Activated T-cell treated with anti-CD3 and anti-CD28 coated beads for 48 hours (primary cell): ENCODE data around the gene GPR25.
A peak's percentile ranks its signal among the peaks of the same experiment; 100 is the strongest.

Experiments
- DNase-seq: peaks from one replicate; pipeline ENCODE4 v3.0.0-alpha.2; 2020; ENCODE audit warnings: low read depth

Gene GPR25

DNA sequence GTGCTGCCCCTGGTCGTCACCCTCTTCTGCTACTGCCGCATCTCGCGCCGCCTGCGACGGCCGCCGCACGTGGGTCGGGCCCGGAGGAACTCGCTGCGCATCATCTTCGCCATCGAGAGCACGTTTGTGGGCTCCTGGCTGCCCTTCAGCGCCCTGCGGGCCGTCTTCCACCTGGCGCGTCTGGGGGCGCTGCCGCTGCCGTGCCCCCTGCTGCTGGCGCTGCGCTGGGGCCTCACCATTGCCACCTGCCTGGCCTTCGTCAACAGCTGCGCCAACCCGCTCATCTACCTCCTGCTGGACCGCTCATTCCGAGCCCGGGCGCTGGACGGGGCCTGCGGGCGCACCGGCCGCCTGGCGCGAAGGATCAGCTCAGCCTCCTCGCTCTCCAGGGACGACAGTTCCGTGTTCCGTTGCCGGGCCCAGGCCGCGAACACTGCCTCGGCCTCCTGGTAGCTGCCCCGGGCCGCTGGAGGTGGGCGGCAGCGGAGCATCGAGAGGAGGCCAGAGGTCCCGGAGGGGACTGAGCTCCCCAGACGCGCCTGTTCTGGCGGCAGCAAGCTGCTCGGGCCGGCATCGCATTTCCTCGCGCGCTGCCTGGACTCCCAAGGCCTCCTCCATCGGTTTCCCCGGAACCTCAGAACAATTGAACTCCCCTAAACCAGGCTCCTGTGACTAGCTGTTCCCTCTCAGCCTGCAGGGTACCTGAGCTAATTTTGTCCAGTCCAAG is 1.1 kb downstream of the GPR25 start:
- DNase-seq, result no peak

DNA sequence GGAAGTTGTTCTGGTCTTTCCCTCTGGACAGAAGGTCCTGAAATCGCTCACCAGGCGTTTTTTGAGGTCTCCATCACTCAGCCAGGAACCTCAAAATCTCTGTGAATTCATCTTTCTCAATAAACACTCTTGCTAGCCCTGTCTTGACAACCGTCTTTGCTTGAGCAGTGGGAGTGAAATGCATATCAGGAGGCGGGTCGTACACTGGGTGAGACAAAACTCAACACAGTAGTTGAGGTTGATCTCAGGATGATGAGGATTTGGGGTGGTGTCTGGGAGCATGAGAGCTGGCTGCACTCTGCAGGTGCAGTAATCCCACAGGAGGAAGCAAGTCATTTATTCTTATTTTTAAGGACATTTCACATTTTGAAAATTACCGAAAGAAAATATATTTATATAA is 1.9 kb downstream of the GPR25 start:
- no peak for DNase-seq

DNA sequence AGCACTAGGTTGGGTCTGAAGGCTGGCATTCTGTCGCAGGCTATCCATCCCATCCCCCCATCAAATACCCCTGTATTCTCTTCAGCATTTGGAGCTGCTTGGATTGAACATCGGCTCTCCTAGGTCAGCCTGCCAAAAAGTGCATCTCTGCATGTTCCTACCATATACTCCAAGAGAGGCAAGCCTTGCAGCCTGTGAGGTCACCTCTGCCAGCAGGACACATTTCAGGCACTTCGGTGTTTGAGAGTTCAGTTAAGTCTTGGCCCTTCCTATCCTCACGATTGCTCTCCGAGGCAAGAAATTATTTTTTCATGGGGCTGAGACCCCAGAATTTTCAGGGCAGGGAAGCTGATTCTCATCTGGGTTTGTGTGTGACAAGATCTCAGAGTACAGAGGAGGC is 2.6 kb downstream of the GPR25 start:
- no peak for DNase-seq

DNA sequence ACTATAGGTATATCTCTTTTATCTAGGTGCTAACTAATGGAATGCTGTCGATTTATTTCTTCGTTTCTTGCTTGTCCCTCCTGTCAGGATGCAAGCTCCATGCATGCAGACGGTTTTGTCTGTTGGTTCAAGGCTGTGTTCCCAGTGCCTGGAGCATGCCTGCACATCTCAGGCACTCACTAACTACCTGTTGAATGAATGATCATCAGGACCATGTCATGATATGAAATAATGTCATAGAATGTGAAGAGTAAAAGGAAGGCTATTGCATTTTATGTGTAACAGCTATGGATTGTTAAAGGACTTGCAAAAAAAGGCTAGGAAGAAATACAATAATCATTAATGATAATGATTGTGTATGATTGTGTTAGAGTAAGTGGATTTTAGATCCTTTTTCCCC is 4.2 kb downstream of the GPR25 start:
- DNase-seq, result no peak

DNA sequence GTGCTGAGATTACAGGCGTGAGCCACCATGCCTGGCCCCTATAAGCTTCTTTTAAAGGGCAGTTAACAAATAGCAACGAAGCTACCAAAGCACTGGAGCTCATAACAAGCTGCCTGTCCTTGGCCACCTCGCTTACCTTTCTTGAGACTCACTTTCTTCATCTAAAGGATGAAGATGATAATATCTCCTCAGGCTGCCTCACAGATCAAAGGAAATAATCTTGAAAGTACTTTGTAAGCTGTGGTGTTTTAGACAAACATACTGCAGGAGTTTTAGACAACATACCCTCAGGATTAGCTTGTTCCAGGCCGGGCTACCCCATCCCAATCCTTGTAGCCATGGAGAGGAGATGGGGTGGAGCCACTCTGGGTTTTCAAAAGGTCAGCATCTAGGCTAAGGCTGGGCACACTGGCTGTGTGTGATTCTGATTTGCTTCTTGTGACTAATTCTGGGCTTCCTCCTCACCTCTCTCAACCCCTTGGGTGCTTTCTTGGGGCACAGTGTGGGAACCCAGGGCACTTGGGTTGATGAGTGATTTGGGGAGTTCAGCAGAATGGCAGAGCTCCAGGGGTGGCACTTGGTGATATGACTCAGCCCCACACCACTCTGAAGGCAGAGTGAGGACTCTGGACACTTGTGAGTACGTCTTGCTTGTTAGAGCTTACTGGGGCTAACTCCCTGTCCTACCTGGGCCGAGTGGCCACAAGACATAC is 5.2 kb downstream of the GPR25 start:
- DNase-seq, result peak; percentile 57

DNA sequence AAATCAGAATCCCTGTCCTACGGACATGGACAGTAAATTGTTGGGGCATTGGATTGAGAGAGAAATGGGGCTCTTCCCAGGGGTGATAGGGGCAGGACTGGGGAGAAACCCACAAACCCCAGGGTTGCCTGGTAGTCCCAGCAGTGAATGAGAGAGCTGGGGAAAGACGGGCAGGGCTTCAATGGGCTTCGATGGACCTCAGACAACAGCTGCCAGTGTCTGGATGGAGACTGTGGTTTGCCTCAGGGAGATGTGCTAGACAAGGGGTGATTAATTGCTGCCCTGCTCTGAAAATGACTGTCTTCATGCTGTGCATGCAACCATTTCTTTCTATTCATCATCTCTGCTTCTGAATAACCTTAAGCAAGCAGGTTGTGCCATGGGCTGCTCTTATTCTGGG is 7.4 kb downstream of the GPR25 start:
- no peak for DNase-seq

DNA sequence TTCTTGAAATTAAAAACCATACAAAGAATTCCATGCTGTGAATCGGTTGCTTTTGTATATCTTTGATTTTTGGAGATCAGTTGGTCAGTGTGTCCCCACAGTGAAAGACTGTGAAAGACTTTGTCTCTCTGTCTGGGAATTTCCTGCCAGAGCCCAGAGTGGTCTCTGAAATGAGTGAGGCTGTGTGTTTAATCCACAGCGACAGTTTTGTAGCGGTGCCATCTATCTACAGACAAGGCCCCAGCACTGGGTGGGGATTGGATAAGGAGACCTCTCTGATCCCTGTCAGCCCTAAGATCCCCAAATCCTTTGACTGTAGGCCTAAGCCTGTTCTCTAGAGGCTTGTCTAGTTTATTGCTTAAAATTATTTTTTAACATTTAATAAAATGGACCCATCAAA is 10.3 kb downstream of the GPR25 start:
- DNase-seq, result no peak

DNA sequence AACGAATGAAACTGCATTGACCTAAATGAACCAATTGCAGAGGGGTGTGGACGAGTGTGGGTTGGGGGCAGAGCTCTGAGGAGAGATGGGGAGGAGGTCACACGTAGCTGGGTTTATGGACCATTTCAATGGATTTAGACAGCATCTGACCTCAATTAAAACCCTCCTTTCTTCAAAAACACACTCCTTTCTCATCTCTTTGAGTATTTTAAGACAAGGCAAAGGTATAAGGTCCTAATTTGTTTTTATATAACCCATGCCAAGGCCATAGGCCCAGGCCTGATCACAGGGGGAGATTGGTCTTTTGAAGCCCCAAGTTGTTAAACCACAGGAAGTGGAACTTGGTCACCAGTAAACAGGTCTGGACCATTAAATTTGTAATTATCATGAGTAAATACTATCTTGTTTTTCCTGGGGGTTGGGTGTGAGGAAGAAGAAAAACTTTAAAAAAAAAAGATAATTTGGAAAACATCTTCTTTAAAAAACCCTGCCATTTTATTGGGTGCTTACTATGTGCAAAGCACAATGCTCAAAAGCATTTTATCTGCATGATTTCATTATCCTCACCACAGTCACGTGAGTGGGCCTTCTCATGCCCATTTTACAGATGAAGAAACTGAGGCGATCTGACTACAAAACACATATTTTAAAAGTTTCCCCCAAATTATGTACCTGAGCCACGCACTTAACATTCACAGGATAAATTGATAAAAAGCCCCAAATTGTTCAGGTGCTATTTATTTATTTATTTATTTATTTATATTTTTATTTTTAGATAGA is 13.0 kb downstream of the GPR25 start:
- DNase-seq, result no peak

DNA sequence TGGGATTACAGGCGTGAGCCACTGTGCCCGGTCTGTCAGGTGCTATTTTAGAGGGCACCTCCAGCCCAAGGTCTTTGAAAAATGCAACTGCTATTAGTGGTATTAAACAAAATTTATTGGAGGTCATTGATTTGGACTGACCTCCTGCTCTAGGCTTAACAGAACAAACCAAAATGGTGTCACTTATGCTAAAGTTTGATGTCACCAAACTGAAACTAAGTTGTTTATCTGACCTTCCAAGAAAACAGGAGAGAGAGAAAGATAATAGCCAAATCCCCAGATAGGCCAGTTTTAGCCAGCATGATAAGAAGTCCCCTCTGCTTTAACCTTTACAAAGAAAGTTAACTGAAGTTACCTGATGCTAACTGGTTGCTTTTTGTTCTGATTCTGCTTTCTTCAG is 13.8 kb downstream of the GPR25 start:
- DNase-seq, result no peak

DNA sequence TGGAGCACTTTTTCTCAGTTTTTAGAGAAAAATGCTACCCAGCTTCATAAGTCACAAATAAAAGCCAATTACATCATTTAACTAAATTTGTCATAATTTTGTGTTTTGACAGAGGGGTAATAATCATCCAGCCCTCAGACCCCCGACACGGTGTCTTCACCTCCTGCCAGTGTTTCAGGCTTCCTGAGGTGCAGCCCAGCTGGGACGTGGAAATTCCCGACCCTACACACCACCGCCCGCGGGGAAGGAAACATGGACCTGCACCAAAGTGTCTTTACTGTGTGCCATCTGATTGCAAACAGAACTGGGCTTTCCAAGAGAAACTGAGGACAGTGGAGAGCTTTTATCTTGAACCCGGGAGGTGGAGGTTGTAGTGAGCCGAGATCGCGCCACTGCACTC is 14.3 kb downstream of the GPR25 start:
- no peak for DNase-seq

DNA sequence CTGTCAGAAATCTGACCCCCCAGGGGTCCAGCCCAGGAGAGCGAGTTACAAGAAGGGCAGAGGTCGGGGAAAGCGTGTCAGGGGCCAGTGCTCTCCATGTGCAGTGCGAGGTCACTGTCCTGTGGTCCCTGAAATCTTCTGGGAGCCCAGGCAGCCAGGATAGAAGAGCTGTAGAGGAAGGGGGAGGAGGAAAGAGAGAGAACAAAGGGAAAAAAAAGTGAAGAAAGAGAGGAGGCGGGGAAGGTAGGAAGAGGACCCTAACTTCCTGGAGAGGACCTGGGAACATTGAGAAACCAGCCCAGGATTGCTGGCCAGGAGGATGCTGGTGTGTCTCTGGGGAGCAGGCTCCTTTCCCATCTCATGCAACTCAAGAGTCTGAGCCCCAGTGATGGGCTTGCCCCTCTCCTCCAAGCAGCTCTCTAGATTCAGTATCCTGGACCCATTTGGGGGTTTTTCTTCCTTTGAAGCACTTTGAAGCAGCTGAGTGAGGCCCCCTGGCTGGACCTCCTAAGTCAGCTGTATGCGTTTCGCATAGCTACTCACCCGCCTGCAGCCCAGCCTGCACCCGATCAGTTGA is 15.1 kb downstream of the GPR25 start:
- DNase-seq, result no peak

DNA sequence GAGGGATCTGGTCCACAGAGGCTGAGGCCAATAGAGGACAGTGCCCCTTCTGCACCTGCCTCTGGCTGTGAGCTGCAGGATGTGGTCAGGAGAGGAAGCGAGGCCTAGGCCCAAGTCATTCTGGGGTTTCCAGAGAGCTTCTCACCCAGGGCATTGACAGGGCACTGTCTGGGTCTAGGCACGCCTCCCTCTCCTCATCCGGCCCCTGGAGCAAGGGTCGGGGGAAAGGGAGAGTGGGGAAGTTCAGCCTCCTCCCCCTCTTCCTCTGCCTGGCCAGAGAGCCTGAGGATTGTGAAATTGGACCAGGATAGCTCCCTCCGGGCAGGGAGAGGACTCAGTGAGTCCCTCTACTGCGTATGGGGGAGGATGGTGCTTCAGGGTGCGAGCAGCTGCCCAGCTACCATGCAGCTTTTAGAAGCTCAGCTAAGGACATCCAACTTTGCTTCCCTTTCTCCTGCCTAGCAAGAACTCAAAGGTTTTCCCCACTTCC is 15.6 kb downstream of the GPR25 start:
- DNase-seq, result peak; percentile 56

DNA sequence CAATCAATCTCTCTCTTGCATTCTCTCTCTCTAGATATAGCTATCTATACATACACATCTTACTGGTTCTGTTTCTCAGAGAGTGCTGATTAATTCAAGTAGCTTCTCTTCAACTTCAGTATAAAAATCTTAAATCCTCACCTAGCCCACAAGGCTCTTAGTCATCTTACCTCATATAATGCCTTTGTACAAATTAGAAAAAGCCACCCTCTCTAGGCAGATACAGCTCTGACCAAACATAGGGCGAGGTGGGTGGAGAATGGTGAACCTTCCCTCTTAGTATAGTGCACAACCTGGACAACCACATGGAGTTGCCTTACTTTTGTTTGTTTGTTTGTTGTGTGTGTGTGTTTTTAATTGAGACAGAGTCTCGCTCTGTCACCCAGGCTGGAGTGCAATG is 16.8 kb downstream of the GPR25 start:
- no peak for DNase-seq

DNA sequence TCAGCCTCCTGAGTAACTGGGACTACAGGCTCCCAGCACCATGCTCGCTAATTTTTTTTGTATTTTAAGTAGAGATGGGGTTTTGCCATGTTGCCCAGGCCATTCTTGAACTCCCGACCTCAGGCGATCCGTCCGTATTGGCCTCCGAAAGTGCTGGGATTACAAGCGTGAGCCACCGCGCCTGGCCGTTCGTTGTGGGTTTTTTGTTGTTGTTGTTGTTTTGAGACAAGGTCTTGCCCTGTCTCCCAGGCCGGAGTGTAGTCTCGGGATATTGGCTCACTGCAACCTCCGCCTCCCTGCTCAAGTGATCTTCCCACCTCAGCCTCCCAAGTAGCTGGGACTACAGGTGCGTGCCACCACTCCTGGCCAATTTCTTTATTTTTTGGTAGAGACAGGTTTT is 17.2 kb downstream of the GPR25 start:
- DNase-seq, result no peak

DNA sequence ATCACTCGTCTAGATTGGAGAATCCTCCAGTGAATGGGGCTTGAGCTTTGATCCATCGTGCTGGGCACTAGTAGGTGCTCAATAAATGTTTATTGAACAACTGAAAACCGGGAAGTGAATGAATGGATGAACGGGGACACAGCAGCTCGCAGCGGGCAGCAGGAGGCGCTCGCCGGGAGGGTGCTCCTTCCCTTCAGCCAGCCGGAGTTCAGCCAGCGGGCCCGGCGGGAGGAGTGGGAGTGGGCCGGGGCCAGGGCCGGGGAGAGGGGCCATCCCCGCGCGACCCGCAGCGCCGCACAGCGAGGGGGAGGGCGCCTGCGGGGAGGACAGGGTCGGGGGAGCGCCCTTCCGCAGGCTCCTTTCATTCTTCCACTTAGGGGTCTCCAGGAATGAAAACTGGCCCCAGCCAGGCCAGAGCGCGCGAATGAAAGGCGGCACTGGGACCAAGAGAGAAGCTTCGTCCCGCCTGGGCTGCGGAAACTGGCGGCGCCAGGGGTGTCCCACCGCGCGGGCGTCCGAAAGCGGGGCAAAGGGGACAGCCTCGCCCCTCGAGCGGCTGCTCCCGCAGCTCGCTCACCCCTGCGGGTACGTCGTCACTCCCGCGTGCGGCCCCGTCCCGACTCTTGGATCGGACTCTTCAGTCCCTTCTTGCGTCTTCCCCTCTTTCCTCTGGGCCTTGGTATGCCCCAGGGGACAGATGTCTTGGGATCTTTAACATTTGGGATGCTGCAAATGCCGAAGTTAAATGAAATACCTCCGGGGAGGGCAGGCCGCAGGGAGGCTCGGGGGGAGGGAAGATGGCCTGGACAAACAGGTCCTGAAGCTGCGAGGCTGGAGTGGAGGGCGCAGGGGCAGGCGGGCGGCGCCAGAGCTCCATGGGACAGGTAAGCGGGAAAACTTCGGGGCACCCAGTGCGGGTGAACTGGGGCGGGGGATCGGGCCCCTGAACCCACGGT is 18.3 kb downstream of the GPR25 start:
- DNase-seq, result no peak

DNA sequence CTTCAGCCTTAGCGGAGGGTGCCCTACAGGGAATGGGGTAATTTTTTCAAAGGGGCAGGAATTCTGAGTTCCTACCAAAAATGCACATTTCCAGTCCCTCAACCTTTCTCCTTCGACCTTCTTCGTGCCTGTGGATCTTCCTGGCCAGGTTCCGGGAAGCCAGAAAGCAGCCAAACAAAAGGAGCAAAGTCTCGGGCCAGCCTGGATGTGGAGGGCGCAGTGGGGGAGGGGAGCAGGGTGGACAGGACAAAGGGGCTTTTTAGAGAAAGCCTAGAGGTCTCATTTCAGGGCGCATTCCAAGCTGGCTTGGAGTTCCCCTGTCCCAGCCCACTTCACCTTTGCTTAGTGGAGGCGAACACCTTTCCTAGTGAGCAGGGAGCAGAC is 19.0 kb downstream of the GPR25 start:
- DNase-seq, result no peak

DNA sequence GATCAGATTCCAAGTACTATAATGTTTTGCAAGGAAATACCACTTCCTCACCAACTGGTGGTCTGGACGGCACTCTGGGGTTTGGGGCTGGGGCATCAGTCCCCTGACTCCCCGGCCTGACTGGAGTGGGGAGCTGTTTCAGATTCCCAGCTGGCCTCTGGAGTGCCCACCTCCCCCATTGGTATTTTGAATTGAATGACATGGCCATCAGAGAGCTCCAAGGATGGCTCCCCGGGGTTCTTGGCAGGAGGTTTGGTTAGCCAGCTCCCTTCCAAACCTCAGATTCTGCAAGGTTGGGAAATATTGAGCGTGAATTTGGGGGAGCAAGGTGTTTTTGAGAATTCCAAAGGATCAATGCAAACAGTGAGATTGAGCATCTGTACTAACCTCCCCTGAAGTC is 19.8 kb downstream of the GPR25 start:
- no peak for DNase-seq

DNA sequence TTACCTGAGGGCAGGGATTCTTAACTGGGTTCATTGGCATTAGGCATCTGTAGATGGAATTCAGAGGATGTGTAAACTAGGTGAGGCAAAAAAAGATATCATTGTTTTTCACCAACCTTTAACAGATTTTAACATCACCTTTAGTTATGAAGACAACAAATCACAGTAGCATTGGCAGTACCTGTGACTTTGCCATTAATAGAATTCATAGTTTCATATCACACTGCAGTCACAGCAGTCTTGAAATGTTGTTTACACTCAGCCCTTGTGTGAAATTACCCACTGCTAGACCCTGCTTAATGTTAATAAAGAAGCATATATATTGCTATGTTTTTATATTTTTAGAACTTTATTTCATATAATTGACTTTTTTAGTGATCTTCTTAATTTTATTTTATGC is 20.2 kb downstream of the GPR25 start:
- no peak for DNase-seq

DNA sequence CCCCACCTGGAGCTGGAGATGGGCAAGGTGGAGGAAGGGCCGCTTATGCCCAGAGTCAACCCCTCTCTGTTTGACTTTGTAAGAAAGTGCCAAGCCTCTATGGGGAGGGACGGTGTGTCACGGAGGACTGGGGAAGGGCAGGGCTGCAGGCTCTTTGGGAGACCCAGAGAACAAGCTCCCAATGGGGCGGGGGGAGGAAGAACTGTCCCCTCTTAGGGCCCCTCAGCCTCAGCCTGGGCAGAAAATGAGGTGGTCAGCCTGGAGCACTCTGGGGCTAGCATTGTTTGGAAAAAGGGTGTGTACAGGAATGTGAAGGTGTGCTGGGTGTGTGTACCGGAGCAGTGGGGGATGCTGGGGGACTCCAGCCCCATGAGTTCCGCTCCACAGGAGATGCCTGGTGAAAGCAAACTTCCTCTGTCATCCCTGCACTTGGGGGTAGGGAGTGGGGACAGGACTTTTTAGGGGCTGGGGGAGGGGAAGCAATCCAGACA is 20.7 kb downstream of the GPR25 start:
- DNase-seq, result no peak

DNA sequence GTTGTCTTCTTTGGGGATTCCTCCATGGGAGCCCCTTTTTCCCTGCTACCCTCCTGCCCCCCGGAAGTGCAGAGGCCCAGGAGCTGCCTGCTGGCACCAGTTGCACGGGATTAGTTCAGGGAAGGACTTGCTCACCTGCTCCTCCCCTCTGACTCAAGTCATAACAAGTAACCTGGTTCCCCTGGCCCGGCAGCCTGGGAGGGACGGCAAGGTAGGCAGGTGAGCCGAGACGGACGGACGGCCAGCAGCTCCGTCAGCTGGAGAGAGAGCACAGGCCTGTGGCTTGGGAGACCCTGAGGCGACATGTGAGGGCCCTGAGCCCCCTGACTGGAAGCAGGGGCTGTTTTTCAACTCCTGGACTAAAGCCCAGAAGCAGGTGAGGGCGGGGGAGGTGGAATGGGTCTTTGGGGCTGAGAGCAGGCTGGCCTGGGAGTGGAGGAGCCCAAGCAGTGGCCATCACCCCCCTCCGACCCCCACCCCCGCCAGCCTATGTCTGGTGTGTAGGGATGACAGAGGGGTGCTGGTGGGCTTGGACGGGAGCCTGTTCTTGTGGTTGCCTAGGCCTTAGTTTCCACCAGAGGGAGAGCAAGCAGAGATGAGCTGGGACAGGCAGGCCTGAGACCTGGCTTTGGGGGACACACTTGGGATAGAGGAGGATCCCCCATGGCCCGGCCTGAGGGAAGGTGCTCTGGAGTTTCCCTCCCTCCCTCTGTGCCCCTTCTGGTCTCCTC is 22.1 kb downstream of the GPR25 start, which contains the start of gene INAVA:
TSS of gene INAVA (plus strand) at position 189 of the 731 bp plus-strand sequence. CDS start 3,501 bp downstream, outside the sequence.
- no peak for DNase-seq

DNA sequence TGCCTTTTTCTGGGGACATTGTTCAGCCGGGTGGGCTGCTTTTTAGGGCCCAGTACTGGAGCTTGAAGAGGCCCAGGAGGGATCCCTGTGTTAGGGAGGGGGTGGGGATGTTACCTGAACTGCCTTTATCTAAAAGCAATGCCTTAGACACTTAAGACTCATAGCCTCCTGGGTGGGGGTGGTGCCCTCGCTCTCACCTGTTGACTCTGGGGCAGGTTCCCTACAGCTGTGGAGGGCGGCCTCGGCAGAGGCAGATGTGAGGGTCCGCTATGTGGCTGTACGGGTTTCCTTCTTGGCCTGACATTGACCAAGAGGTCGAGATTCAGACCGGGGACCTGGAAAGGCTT is 22.6 kb downstream of the GPR25 start:
- DNase-seq, result no peak
